ENCODE measurements around the gene EHF.

Gene EHF

DNA sequence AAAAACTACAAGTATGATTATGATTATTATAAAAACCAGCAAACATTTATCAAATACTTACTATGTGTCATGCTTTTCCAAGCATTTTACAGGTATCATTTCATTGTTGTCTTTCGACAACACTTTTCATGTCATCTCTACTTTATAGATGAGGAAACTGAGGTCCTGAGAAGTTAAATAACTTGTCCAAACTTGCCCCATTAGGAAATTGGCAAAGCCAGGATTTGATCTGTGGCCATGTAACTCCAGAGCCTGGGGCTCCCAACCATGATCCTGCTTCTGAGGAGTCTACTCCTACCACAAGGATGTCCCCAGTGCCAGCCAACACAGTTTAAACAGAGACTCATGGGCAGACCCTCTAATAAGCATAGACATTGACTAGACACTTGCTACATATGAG lies 15.2 kb downstream of the EHF start:
- Histone ChIP-seq H4K20me1 (ENCODE audit: low read depth, low read length) (no peaks in the 10 kb centered on the region), H3K36me3 (ENCODE audit: low read length) (no peaks in the 10 kb centered on the region), H3K4me2 (ENCODE audit: low read depth, low read length, poor library complexity, severe bottlenecking) (no peak overlapping the region), H3K9me2 (replicated peaks; ENCODE audit: insufficient read depth, low read length) (no peaks in the 10 kb centered on the region), H2AFZ (ENCODE audit: low read depth, low read length, severe bottlenecking) (no peak overlapping the region), H3F3A (ENCODE audit: insufficient read depth) (no peaks in the 10 kb centered on the region), H3K4me3 (ENCODE audit: insufficient read depth, low read length, poor library complexity, severe bottlenecking) (no peak overlapping the region), H3K27ac (ENCODE audit: low read depth, low read length) (no peak overlapping the region), H3K9me3 (ENCODE audit: insufficient read depth, low read length) (no peaks in the 10 kb centered on the region), H3K79me2 (ENCODE audit: insufficient read depth, low read length) (no peaks in the 10 kb centered on the region), H3K27me3 (ENCODE audit: low read length) (no peaks in the 10 kb centered on the region), H3K9ac (ENCODE audit: low read length) (no peak overlapping the region)
- TF ChIP-seq, protein P1, sequence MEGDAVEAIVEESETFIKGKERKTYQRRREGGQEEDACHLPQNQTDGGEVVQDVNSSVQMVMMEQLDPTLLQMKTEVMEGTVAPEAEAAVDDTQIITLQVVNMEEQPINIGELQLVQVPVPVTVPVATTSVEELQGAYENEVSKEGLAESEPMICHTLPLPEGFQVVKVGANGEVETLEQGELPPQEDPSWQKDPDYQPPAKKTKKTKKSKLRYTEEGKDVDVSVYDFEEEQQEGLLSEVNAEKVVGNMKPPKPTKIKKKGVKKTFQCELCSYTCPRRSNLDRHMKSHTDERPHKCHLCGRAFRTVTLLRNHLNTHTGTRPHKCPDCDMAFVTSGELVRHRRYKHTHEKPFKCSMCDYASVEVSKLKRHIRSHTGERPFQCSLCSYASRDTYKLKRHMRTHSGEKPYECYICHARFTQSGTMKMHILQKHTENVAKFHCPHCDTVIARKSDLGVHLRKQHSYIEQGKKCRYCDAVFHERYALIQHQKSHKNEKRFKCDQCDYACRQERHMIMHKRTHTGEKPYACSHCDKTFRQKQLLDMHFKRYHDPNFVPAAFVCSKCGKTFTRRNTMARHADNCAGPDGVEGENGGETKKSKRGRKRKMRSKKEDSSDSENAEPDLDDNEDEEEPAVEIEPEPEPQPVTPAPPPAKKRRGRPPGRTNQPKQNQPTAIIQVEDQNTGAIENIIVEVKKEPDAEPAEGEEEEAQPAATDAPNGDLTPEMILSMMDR (IDR thresholded peaks at IDR 0.05; ENCODE audit: insufficient read depth, low read length, poor library complexity, severe bottlenecking) = no peak
- no peak for TF ChIP-seq EZH2phosphoT487 (conservative IDR thresholded peaks at IDR 0.05; ENCODE audit: low read length)

DNA sequence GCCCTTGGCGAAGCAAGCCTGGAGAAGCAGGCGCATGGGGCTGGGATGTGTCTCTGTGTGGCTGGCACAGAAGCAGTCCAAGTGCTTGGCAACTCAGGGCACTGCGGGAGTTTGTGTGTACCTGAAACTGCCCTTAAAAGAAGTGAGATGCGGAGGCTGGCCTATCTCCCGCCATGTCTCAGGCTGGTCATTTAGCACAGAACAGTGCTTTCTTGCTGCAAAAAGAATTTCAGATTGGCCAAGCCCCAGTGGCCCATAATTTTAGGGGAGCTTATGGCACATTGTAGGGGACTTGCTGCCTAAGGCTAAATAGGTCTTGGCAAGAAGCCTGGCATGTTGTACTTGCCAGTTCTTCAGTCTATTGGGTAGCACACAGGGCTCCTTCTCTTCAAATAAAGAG lies 16.4 kb downstream of the EHF start:
- no peak overlapping the region for H3K9ac ChIP-seq (ENCODE audit: low read length)
- H3K27me3 ChIP-seq (ENCODE audit: low read length) = no peaks in the 10 kb centered on the region
- H2AFZ ChIP-seq (ENCODE audit: low read depth, low read length, severe bottlenecking) = no peak overlapping the region
- no peak overlapping the region for H3K4me2 ChIP-seq (ENCODE audit: low read depth, low read length, poor library complexity, severe bottlenecking)
- H3K27ac ChIP-seq (ENCODE audit: low read depth, low read length) = no peak overlapping the region
- H3K9me2 ChIP-seq (replicated peaks; ENCODE audit: insufficient read depth, low read length) = no peaks in the 10 kb centered on the region
- H3K4me3 ChIP-seq (ENCODE audit: insufficient read depth, low read length, poor library complexity, severe bottlenecking) = no peak overlapping the region
- no peaks in the 10 kb centered on the region for H3K36me3 ChIP-seq (ENCODE audit: low read length)
- no peaks in the 10 kb centered on the region for H4K20me1 ChIP-seq (ENCODE audit: low read depth, low read length)
- H3K79me2 ChIP-seq (ENCODE audit: insufficient read depth, low read length) = no peaks in the 10 kb centered on the region
- no peaks in the 10 kb centered on the region for H3F3A ChIP-seq (ENCODE audit: insufficient read depth)
- no peak for TF ChIP-seq EZH2phosphoT487 (conservative IDR thresholded peaks at IDR 0.05; ENCODE audit: low read length)
- TF ChIP-seq, protein P1 (IDR thresholded peaks at IDR 0.05; ENCODE audit: insufficient read depth, low read length, poor library complexity, severe bottlenecking) = no peak
- no peaks in the 10 kb centered on the region for H3K9me3 ChIP-seq (ENCODE audit: insufficient read depth, low read length)

DNA sequence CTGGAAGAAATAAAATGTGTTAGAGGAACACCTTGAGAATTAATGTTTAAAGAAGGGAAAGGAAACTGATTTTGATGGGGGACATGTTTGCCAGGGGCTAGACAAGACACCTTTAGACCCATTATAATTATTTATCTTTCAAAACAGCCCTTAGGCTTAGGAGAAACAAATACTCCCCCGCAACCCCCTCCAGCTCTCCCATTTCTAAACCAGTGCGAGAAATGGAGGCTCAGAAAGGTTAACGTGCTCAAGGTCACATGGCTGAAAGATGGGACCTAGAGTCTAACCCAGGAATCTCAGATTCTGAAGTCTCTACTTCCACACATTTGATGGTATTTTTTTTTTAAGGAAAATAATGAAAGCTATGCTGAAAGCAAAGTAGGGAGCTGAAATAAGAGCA lies 18.0 kb downstream of the EHF start:
- H3F3A ChIP-seq (ENCODE audit: insufficient read depth) = no peaks in the 10 kb centered on the region
- H3K79me2 ChIP-seq (ENCODE audit: insufficient read depth, low read length) = no peaks in the 10 kb centered on the region
- TF ChIP-seq, protein P1 (IDR thresholded peaks at IDR 0.05; ENCODE audit: insufficient read depth, low read length, poor library complexity, severe bottlenecking) = no peak
- TF ChIP-seq EZH2phosphoT487 (conservative IDR thresholded peaks at IDR 0.05; ENCODE audit: low read length) = no peak

More for the DNA sequence above, 18.0 kb downstream of the EHF start:
- Histone ChIP-seq H3K9me2 (replicated peaks; ENCODE audit: insufficient read depth, low read length) (no peaks in the 10 kb centered on the region), H3K4me3 (ENCODE audit: insufficient read depth, low read length, poor library complexity, severe bottlenecking) (no peak overlapping the region), H3K4me2 (ENCODE audit: low read depth, low read length, poor library complexity, severe bottlenecking) (no peak overlapping the region), H3K36me3 (ENCODE audit: low read length) (no peaks in the 10 kb centered on the region), H4K20me1 (ENCODE audit: low read depth, low read length) (no peaks in the 10 kb centered on the region), H2AFZ (ENCODE audit: low read depth, low read length, severe bottlenecking) (no peak overlapping the region), H3K9me3 (ENCODE audit: insufficient read depth, low read length) (no peaks in the 10 kb centered on the region), H3K9ac (ENCODE audit: low read length) (no peak overlapping the region), H3K27me3 (ENCODE audit: low read length) (no peaks in the 10 kb centered on the region), H3K27ac (ENCODE audit: low read depth, low read length) (no peak overlapping the region)
